ENCODE data around the gene TSPAN3. TPM values are rescaled to one million over a fixed set of nuclear protein-coding genes. Genes with fewer than 3 reads are reported as not detected.

Gene TSPAN3
- total and polyA plus RNA-seq, 2 donors (not counting 3 experiments of a cell fraction or from before 2014, with no cell fraction given): 215 to 606 TPM

DNA sequence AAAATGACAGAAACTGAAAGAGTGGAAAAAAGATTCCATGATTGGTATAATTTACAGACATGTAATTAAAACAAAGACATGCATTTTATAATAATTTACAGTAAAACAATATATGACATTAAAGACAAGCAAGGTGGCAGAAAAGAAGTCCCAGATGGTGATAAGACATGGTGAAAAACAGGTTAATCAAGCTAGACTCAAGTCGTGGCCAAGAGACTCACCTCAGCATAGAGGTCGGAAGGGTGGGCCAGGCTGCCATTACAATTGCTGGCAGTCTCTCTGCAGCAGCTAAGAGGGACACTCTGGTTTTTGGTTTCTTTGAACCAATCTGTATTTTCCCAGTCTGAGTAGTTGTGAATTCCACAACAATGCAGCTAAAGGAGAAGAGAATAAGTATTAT, 18.4 kb downstream of the TSPAN3 start:
- Histone ChIP-seq H2AFZ (ENCODE audit: low read depth, low read length) (no peak overlapping the region), H3K4me1 (ENCODE audit: control insufficient read depth, extremely low read depth, insufficient read depth, low read length) (peaks cover 13% of the 10 kb centered on the region), H3K4me3 (replicated peaks in 1 of 3; ENCODE audit: insufficient read depth in 1 of 3, low read depth in 1 of 3, low read length in 3 of 3) (no peak overlapping the region), H3K4me2 (ENCODE audit: insufficient read depth, low read length) (no peak overlapping the region), H3K9me1 (replicated peaks; ENCODE audit: control insufficient read depth, extremely low read depth, insufficient read depth, low read length) (no peaks in the 10 kb centered on the region), H3K36me3 (ENCODE audit: control insufficient read depth in 2 of 2, extremely low read depth in 1 of 2, insufficient read depth in 2 of 2, low read length in 2 of 2) (peaks cover 8% of the 10 kb centered on the region in 2 experiments), H3K27ac (ENCODE audit: insufficient read depth, low read depth, low read length) (no peak overlapping the region), H3K9me3 (replicated peaks; ENCODE audit: control insufficient read depth, insufficient read depth, low read length) (no peaks in the 10 kb centered on the region), H3K9ac (replicated peaks; ENCODE audit: extremely low read depth, insufficient read depth, low read length) (no peak overlapping the region), H4K20me1 (replicated peaks; ENCODE audit: control insufficient read depth, extremely low read depth, insufficient read depth, low read length) (no peaks in the 10 kb centered on the region), H3K79me2 (ENCODE audit: control insufficient read depth, insufficient read depth, low read length) (peaks cover 16% of the 10 kb centered on the region), H3K27me3 (ENCODE audit: control insufficient read depth in 2 of 2, insufficient read depth in 2 of 2, low read length in 2 of 2) (no peaks in the 10 kb centered on the region)
- BruUV-seq (replicated peaks): no TSS peak
- POLR2A ChIA-PET: no interaction called here
- dilution Hi-C loops (cut with MboI; ENCODE audit: extremely low pct_ligation_motif_present, low sequenced_read_pairs) (no loop called here), intact Hi-C loops (cut with micrococcal nuclease) (no loop called here)
- no peak for TF ChIP-seq FOS (IDR thresholded peaks at IDR 0.05; ENCODE audit: borderline replicate concordance, insufficient read depth, low read length)
- TF ChIP-seq MYC (IDR thresholded peaks at IDR 0.05; ENCODE audit: low read depth, low read length): no peak
- no peak for TF ChIP-seq POLR2AphosphoS5 (IDR thresholded peaks at IDR 0.05; ENCODE audit: insufficient read depth, low read depth, low read length)
- TF ChIP-seq, protein P1, sequence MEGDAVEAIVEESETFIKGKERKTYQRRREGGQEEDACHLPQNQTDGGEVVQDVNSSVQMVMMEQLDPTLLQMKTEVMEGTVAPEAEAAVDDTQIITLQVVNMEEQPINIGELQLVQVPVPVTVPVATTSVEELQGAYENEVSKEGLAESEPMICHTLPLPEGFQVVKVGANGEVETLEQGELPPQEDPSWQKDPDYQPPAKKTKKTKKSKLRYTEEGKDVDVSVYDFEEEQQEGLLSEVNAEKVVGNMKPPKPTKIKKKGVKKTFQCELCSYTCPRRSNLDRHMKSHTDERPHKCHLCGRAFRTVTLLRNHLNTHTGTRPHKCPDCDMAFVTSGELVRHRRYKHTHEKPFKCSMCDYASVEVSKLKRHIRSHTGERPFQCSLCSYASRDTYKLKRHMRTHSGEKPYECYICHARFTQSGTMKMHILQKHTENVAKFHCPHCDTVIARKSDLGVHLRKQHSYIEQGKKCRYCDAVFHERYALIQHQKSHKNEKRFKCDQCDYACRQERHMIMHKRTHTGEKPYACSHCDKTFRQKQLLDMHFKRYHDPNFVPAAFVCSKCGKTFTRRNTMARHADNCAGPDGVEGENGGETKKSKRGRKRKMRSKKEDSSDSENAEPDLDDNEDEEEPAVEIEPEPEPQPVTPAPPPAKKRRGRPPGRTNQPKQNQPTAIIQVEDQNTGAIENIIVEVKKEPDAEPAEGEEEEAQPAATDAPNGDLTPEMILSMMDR (IDR thresholded peaks at IDR 0.05; ENCODE audit: extremely low read depth in 1 of 2, insufficient read depth in 1 of 2, low read depth in 1 of 2, low read length in 2 of 2): no peak
- no peak for TF ChIP-seq GATA2 (IDR thresholded peaks at IDR 0.05; ENCODE audit: insufficient read depth, insufficient read length, low read depth, low read length)
- CTCF ChIA-PET: interaction anchor here (0.9 kb wide), 1 partner anchor 17 kb away, joined by 3 read pairs; no protein-coding TSS in a partner anchor
- DNase-seq (ENCODE audit: low read depth, low spot score) (no peak), FAIRE-seq (no peak)

Measured in endothelial cell of umbilical vein (primary cell).